ENCODE results near the gene PPP1R3G.
"Not testable (repeated sequence)": the region's sequence is repeated elsewhere in the genome, so short reads cannot be mapped to it uniquely, and the experiment has no call there.

The PPP1R3G gene

GRCh38 chr6:5120011-5120410 lies 34.9 kb downstream of the PPP1R3G start:
- no peak for DNase-seq (ENCODE audit: low read depth)

GRCh38 chr6:5120543-5120942 lies 35.4 kb downstream of the PPP1R3G start:
- DNase-seq (ENCODE audit: low read depth) = not testable (repeated sequence)

GRCh38 chr6:5121479-5121878 lies 36.3 kb downstream of the PPP1R3G start:
- DNase-seq (ENCODE audit: low read depth) = no peak

- DNase-seq (ENCODE audit: low read depth) = no peak
These were observed 36.8 kb downstream of the PPP1R3G start for GRCh38 chr6:5121956-5122355.

GRCh38 chr6:5122504-5123112 lies 37.5 kb downstream of the PPP1R3G start:
- DNase-seq (ENCODE audit: low read depth) = no peak

GRCh38 chr6:5123296-5124143 lies 38.4 kb downstream of the PPP1R3G start:
- DNase-seq (ENCODE audit: low read depth) = no peak

- DNase-seq (ENCODE audit: low read depth) = no peak
These were observed 39.4 kb downstream of the PPP1R3G start for GRCh38 chr6:5124526-5124925.

GRCh38 chr6:5125152-5126006 lies 40.2 kb downstream of the PPP1R3G start:
- no peak for DNase-seq (ENCODE audit: low read depth)

- DNase-seq (ENCODE audit: low read depth) = no peak
These were observed 41.1 kb downstream of the PPP1R3G start for GRCh38 chr6:5126214-5126613.

- no peak for DNase-seq (ENCODE audit: low read depth)
These were observed 42.1 kb downstream of the PPP1R3G start for GRCh38 chr6:5127106-5127687.

GRCh38 chr6:5128351-5128750 lies 43.2 kb downstream of the PPP1R3G start:
- no peak for DNase-seq (ENCODE audit: low read depth)

- no peak for DNase-seq (ENCODE audit: low read depth)
These were observed 45.2 kb downstream of the PPP1R3G start for GRCh38 chr6:5130135-5130866.

- no peak for DNase-seq (ENCODE audit: low read depth)
These were observed 47.6 kb downstream of the PPP1R3G start for GRCh38 chr6:5132731-5133130.

- no peak for DNase-seq (ENCODE audit: low read depth)
These were observed 48.8 kb downstream of the PPP1R3G start for GRCh38 chr6:5133943-5134342.

GRCh38 chr6:5135788-5136376 lies 50.7 kb downstream of the PPP1R3G start:
- DNase-seq (ENCODE audit: low read depth) = peak; percentile 7

- no peak for DNase-seq (ENCODE audit: low read depth)
These were observed 51.7 kb downstream of the PPP1R3G start for GRCh38 chr6:5136851-5137250.

All from activated gamma-delta T cell treated with anti-CD3 and anti-CD28 coated beads, Interleukin-2, amount 50 U/mL, for 16 hours (primary cell).